Activated CD8-positive, alpha-beta memory T cell treated with anti-CD3 and anti-CD28 coated beads, Interleukin-2, amount 50 U/mL, for 1 hour (primary cell): ENCODE results near the gene KCNAB3.

ENCODE experiments used
- DNase-seq: peaks from one replicate; pipeline ENCODE4 v3.0.0-alpha.2; 2020; ENCODE audit errors: extremely low read depth

KCNAB3 gene

GRCh38 chr17:7880076-7880868 is 49.4 kb downstream of the KCNAB3 start:
- DNase-seq: no peak

- no peak for DNase-seq
Observed at GRCh38 chr17:7878234-7878633, 51.4 kb downstream of the KCNAB3 start.

- no peak for DNase-seq
Observed at GRCh38 chr17:7875804-7876370, 53.8 kb downstream of the KCNAB3 start.

- DNase-seq: no peak
Observed at GRCh38 chr17:7873051-7873450, 56.6 kb downstream of the KCNAB3 start.
